G401.6 (cell line): ENCODE results near the gene EDAR.

Experiments used
- FAIRE-seq: peaks from 2 replicates; lab custom pipeline; 2012; peaks lifted over from hg19 to GRCh38; lab: Jason Lieb, UNC

EDAR gene

GRCh38 chr2:108938077-108938710, 50.8 kb downstream of the EDAR start:
- no peak for FAIRE-seq

- no peak for FAIRE-seq
Measured at GRCh38 chr2:108937367-108938017, 51.5 kb downstream of the EDAR start.

GRCh38 chr2:108936866-108937265, 52.2 kb downstream of the EDAR start:
- FAIRE-seq = no peak

- FAIRE-seq = no peak
Measured at GRCh38 chr2:108936076-108936864, 52.8 kb downstream of the EDAR start.

GRCh38 chr2:108935271-108935741, 53.7 kb downstream of the EDAR start:
- no peak for FAIRE-seq

GRCh38 chr2:108934583-108935245, 54.3 kb downstream of the EDAR start:
- FAIRE-seq = no peak

- FAIRE-seq = no peak
Measured at GRCh38 chr2:108934151-108934550, 54.9 kb downstream of the EDAR start.

GRCh38 chr2:108933691-108934117, 55.3 kb downstream of the EDAR start:
- FAIRE-seq = no peak

GRCh38 chr2:108932736-108933332, 56.2 kb downstream of the EDAR start:
- FAIRE-seq = no peak

GRCh38 chr2:108931372-108931771, 57.6 kb downstream of the EDAR start:
- FAIRE-seq = no peak

- FAIRE-seq = no peak
Measured at GRCh38 chr2:108929807-108930425, 59.1 kb downstream of the EDAR start.

GRCh38 chr2:108928660-108929377, 60.2 kb downstream of the EDAR start:
- FAIRE-seq = no peak

GRCh38 chr2:108927936-108928659, 60.9 kb downstream of the EDAR start:
- FAIRE-seq = no peak

GRCh38 chr2:108927405-108927804, 61.6 kb downstream of the EDAR start:
- no peak for FAIRE-seq

- no peak for FAIRE-seq
Measured at GRCh38 chr2:108926561-108927380, 62.2 kb downstream of the EDAR start.

GRCh38 chr2:108925735-108926134, 63.3 kb downstream of the EDAR start:
- FAIRE-seq = no peak

- no peak for FAIRE-seq
Measured at GRCh38 chr2:108925286-108925685, 63.7 kb downstream of the EDAR start.

GRCh38 chr2:108924580-108925251, 64.3 kb downstream of the EDAR start:
- no peak for FAIRE-seq
